Esophagus mucosa (tissue), 1 donor: ENCODE measurements around the gene EMSY. TPM values are rescaled to one million over a fixed set of nuclear protein-coding genes. Genes with fewer than 3 reads are reported as not detected.
"Not testable (repeated sequence)": the region's sequence is repeated elsewhere in the genome, so short reads cannot be mapped to it uniquely, and the experiment has no call there.

ENCODE experiments used
- ATAC-seq: fragments of 200-7000 bp; cut with Tn5 transposase; one replicate; pipeline ENCODE4 v1.9.1; 2020
- total RNA-seq: library from RNA; stranded (reverse); gene quantifications from one replicate; pipeline ENCODE4 v1.2.4, GENCODE V29; 2023
- donor health status: DM: yes; HTN: yes; CAD: no.

EMSY gene
- 9.6 TPM for total RNA-seq

- peak; percentile 98 for ATAC-seq
Observed at GRCh38 chr11:76444384-76445120, at the start of gene EMSY. Gene EMSY (plus strand): TSS chr11:76445018. CDS start chr11:76446939, 1,921 bp downstream.

GRCh38 chr11:76395296-76395695, 49.5 kb upstream of the EMSY start:
- ATAC-seq = no peak

- no peak for ATAC-seq
Observed at GRCh38 chr11:76397383-76397782, 47.4 kb upstream of the EMSY start.

GRCh38 chr11:76400967-76401366, 43.9 kb upstream of the EMSY start:
- no peak for ATAC-seq

GRCh38 chr11:76401484-76401883, 43.3 kb upstream of the EMSY start:
- ATAC-seq = not testable (repeated sequence)

GRCh38 chr11:76406359-76406758, 38.5 kb upstream of the EMSY start:
- ATAC-seq = no peak

GRCh38 chr11:76408171-76408965, 36.5 kb upstream of the EMSY start:
- ATAC-seq = no peak

- no peak for ATAC-seq
Observed at GRCh38 chr11:76410851-76411357, 33.9 kb upstream of the EMSY start.

- ATAC-seq = no peak
Observed at GRCh38 chr11:76415073-76415472, 29.7 kb upstream of the EMSY start.

GRCh38 chr11:76419896-76420295, 24.9 kb upstream of the EMSY start:
- ATAC-seq = no peak

GRCh38 chr11:76424379-76424778, 20.4 kb upstream of the EMSY start:
- ATAC-seq = no peak

- no peak for ATAC-seq
Observed at GRCh38 chr11:76424891-76425290, 19.9 kb upstream of the EMSY start.

GRCh38 chr11:76426660-76427059, 18.2 kb upstream of the EMSY start:
- ATAC-seq = no peak

GRCh38 chr11:76436020-76436419, 8.8 kb upstream of the EMSY start:
- ATAC-seq = no peak

GRCh38 chr11:76443268-76443980, 1.4 kb upstream of the EMSY start:
- no peak for ATAC-seq

- no peak for ATAC-seq
Observed at GRCh38 chr11:76444065-76444383, 794 bp upstream of the EMSY start.

- peak; percentile 75 for ATAC-seq
Observed at GRCh38 chr11:76445121-76446084, 585 bp downstream of the EMSY start.

GRCh38 chr11:76448506-76448905, 3.7 kb downstream of the EMSY start:
- ATAC-seq = no peak

- ATAC-seq = no peak
Observed at GRCh38 chr11:76453248-76453647, 8.4 kb downstream of the EMSY start.

- ATAC-seq = no peak
Observed at GRCh38 chr11:76455331-76455730, 10.5 kb downstream of the EMSY start.

GRCh38 chr11:76455931-76456330, 11.1 kb downstream of the EMSY start:
- no peak for ATAC-seq

- ATAC-seq = no peak
Observed at GRCh38 chr11:76456571-76456970, 11.8 kb downstream of the EMSY start.
